HG03442 (cell line): ENCODE results near the gene MAB21L4.

Source experiments
- ATAC-seq: cut with Tn5 transposase; IDR thresholded peaks from one replicate; pipeline ENCODE4 v1.9.1; 2021; ENCODE audit warnings: mild to moderate bottlenecking, moderate library complexity; ENCODE audit not compliant: unreplicated experiment

Gene MAB21L4

DNA sequence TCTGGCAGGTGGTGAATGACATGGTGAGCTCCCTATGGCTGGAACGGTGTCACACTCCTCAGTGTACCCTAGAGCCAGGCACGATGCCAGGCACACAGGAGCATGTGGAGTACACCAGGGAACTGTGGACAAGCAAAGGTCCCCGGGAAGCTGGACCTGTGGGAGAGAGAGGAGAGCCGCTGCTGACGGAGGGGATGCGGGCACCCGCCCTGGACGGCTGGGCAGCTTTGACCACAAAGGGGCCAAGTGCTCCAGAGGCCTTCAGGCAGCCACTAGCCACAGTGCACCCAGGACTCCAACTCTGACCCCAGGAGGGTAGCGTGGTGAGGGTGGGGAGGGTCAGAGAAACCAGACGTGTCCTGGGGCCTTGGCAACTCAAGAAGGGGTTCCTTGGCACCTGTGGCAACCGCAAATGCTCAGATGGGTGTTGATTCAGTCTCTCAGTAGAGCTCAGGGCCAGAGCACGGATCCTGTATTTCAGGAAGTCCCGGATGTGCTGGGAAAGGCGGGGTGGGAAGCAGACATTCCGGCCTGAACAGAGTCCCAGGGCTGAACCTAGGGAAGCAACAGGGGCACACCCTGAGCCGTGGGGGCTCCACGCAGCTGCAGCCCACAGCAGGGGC is 2.3 kb upstream of the MAB21L4 start:
- no peak for ATAC-seq

DNA sequence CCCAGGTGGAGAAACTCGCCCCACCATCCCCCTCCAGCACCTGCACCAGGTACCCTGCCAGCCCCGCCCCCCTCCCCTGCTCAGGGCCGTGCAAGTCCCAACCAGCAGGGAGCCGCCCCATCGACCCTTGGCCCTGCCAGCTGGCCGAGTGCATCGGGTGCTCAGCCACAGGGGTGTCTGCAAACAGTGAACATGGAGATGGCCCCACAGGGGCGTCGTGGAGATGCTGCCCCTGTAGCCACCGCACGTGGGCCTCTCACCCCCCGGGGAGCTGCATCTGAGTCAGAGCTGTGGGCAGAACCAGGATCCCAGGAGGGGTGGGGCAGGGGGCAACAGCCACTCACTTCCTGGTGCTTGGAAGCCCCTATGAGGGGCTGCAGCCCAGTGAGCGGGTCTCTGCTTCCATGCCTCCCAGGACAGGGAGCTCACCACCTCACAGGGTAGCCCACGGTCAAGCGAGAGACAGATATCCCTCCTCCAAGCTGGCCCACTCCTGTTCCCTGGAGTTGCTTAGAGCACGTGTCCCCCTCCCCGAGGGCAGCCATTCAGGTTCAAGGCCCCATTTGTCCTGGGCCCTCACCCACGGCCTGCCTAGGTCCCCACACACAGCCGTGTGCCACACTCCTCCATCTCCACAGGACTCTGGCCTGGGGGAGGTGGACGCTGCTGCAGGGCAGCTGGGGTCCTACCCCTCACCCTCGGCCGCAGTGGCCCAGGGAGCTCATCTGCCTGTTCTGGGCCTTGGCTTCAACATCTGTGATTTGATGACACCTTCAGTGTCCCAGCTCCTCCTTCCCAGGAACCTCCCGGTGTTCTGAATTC is 1.1 kb upstream of the MAB21L4 start:
- no peak for ATAC-seq

DNA sequence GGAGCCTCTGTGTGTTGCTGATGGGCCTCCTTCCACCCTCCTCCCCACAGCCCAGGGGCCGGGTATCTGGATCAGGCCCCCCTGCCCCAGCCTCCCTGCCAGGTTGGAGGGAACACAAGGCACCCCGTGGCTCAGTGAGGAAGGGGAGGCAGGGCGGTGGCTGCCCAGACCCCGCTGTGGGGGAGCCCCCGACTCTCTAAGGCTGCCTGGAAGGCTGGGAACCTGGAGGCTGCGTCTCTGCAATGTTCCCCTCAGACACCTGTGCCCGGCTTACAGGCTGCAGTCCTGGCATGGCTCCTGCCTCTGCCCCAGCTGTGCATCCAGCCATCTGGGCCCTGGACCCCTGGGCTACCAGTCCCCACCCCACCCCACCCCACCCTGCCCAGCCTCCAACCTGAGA is 438 bp upstream of the MAB21L4 start:
- no peak for ATAC-seq

DNA sequence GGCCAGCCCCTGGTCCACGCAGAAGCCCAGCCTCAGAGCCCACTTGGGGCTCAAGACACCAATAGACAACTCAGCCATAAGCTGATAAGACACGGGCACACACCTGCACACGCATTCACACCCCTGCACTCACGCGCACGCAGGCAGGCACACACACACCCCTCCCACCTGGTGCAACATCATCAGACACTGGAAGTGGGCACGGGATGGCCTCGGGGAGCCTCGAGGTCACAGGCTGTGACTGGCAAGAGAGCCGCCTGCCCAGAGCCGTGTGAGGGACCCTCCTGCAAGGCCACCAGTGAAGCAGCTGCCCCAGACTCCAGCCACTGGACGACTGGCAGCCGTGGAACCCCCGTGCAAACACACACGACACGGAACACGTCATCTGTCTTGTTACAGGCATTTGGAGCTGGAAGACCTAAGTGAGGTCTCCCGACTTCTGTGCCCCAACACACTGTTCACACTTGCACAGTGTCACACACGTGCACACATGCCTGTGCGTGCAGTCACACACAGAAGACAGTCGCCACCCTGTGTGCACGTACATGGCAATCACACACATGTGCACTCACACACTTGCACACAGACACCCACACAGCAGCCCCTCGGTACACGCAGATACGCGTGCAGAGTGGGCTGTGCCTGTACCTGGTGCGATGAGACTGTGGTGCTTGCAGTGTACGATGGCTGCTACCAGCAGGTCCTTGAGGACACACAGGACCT is 959 bp downstream of the MAB21L4 start:
- no peak for ATAC-seq

DNA sequence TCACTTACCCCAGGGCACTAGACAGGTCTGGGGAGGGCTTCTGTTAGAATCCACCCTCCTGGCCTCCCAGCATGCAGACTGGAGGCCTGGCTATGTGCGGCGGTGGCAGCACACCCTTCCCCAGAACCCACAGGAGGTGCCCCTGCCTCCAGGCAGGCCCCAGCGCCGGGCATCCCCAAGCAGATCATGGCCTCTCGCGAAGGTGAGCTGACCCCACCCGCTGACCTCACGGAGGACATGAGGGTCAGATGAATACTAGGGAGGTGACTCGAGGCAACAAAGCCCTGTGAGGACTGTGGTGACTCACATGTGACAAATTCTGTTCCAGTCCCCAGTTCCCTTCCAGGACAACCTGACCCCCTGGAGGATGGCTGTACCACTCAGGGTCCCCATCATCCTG is 1.9 kb downstream of the MAB21L4 start:
- no peak for ATAC-seq

DNA sequence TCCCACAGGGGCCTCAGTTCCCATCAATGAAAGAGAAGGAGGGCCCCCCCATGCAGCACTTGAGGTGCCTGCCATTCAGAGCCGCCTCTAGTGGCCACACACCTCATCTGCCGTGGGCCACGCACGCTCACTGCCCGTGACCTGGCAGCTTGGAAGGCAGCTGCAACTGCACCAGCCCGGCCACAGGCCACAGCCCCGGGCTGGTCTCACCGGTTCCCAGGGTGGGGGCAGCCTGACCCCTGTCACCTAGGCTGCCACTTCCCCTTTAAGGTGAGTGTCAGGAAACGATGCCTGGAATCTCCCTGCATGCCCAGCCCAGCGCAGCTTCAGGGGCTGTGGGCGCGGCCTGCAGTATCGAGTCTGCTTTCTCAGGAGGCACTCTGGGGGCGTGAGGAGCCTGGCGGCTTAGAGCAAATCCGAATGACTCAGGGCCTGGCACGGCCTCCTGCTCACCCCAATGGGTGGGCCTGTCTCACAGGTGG is 2.6 kb downstream of the MAB21L4 start:
- ATAC-seq, result no peak

DNA sequence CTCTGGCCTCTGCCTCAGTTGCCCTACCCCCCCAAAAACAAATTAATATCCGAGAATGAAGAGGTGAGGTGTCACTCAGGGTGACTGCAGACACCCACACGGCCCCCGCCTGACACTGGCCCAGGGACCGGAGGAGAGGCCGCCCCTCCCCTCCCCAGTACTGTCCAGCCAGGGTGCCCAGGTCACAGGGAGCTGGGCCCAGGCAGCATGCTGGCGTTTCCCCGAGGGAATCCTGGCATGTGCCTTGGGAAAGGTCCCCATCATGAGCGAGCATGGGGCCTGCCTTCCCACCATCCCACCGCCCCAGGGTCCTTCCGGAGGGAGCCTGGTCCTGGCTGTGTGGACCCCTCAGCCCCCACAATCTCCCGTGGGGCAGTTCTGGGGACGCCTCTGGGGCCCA is 3.0 kb downstream of the MAB21L4 start:
- ATAC-seq, result no peak

DNA sequence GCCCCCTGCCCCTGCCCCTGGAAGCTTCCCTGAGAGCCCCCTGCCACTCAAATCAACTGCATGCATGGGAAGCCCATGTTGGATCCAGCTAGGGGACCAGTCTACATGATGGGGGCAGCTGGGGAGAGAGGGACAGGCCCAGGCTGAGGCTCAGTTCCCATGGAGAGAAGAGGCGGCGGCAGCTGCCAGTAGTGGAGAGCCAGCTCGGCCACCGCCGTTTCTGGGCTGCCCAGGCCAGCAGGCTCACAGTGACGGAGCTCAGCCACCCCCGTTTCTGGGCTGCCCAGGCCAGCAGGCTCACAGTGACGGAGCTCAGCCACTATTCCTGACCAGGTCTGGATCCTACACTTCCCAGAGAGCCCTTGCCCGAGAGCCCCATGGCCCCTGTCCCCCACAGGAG is 3.6 kb downstream of the MAB21L4 start:
- no peak for ATAC-seq

DNA sequence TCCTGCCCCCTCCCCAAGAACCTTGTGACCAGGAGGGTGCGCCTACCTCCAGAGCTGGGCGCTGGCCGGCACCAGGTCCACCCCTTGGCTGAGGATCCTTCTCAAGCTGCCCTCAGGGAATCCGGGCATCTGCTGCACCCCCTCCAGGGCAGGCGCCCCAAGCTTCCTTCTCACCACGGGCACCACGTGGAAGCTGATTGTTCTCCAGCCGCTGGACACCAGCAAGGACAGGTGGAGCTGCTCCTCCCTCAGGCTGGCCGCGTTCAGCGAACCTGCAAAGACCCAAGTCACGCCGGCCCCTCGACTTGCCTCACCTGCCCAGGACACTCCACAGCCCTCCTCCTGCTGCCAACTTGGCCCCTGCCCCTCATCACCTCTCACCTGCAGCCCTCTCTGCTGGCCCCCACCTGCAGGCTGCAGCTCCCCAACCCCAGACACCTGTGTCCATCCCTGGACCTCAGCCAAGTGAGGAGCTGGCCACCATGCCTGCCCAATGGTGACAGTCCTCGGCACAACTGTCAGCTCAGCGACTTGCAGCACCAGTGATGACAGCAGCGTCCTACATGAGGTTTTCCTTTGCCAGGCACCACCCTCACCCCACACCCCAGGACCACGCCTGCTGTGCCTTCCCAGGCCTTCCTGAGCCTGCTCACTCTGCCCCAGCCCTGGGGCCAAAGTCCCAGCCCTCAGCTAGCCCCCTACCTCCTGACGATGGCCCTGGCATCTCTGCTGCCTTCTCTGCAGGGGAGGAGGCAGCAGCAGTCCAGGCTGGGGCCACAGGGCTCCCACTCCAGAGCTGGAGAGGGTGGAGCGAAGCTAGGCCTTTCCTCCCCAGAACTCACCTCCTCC is 4.2 kb downstream of the MAB21L4 start:
- no peak for ATAC-seq

DNA sequence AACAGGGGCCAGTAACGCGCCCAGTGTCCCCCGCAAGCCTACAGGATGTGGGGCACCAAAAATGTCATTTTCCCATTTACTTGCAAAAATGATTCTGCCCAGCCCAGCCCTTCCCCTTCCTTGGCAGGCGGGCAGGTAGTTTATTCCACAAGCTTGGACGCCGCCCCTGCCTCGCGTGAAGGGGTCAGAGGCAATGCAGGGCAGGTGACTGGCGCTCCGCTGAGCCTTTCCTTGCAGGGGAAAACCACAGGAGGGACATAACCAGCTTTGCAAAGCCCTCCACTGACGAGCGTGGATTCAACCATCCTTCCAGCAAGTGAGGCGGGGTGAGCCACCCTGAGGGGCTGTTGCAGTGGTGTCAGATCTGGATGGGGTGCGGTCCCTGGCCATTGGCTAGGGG is 5.3 kb downstream of the MAB21L4 start:
- no peak for ATAC-seq

DNA sequence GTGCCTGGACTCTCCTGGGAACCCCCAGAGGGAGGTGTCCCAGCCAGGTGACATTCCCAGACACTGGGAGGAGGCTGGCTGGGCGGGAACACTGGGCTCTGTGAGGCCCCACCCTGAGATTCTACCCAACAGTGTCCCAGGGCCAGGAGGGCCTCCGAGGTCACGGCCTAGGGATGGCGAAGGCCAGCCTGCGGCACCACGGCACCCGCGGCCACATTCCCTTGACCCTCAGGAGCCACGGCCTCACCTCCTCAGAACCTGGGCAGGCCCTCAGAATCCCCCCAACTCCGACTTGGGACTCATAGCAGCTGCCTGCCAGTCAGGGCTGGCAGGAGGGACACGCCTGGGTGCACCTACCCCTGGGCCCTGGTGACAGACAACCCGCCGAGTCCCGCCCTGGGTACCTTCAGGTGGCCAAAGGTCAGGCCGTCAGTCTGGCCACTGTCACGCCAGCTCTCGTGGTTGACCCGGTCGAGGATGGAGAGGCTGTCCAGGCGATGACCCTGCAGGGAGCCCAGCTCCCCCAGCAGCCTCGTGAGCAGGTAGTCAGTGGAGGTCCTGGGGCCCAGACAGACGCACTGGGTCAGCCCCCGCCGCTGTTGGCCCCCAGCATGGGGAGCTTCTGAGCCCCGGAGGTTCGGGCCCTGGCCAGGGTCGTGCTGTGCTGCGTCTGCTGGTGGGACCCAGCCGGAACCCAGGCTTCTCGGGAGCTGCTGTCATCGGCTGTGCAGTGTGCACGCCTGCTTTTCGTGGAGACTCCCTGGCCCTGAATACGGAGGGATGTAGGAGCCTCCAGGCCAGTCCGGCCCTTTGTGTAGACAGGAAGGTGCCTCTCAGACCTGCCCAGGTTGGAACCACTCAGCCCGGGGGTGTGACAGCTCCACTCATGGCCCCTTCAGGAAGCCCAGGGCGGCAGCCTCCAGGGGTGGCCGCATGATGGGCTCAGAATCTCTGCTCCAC is 6.1 kb downstream of the MAB21L4 start:
- no peak for ATAC-seq

DNA sequence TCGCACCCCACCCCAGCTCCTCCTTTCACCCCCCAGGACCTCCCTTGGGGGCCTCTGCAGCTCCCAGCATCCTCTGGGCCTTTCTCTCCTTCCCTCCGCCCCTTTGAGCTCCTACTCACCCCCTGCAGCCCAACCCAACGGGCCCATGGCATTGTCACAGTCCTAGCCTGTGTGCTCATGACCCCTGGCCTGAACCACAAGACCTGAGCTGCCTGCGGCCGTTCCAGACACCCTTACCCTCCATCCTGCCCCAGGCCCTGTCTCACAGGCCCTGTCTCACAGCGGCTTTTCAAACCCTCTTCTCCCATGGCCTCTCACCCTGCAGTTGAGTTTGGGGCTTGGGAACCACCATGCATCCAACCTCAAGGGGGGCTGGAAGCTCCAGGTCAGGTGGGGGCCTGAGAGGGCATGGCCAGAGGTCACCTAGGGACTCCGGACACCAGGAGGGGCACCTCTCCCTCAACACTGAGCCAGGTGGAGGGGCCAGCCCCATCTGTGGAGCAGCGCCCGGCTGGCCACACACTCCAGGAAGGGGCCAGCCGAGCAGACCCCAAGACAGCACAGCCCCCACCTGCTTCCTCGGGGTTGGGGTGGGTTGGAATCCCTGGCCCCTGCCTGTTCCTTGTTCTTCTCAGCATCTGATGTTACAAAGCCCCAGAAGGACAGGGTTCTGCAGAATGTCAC is 6.9 kb downstream of the MAB21L4 start:
- ATAC-seq, result no peak

DNA sequence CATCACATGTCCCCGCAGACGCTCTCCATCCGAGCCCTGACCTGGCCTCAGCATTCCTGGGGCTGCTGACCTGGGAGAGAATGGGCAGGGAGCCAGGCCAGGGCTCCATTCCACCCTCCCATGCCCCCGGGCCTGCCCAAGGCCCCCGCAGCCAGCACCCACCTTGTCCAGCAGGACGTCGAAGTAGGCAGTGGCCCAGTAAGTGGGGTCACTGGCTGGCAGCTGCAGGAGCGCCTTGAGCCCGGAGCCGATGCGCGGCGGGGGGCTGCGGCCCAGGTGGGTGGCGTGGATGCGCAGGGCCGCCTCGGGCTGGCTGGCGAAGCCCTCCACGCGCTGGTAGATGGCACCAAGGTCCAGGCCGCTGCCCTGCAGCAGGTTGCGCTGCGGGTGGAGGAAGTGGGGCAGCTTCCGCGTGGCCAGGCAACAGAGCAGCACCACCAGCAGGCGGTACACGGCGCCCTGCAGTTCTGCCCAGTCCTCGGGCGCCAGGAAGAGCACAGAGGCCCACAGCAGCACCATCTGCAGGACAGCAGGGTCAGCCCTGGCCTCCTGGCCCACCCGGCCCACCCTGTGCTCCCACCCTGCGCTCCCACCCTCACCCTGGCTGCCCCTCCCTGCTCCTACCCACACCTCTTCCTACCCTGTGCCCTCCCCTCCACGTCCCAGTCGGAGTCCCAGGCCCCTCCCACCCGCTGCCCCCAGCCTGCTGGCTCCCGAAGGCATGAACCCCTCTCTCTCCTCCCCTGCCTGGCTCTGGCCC is 7.6 kb downstream of the MAB21L4 start:
- ATAC-seq, result no peak

DNA sequence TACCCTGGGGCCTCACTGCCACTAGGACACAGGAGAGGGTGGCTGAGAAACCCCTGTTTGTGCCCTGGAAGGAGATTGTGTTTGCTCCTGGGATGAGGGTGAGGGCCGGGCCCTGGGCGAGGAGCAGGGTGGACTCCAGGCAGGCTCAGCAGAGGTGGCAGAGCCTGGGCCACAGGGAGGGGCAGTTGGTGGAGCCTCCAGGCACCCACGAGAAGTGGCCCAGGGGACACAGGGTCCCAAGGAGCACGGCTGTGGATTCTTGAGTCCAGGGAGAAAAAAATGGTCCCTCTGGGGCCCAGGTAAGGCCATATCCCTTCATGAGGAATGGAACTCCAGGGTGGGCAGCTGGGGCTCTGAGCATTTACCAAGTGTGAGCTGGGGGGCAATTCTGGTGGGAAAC is 8.3 kb downstream of the MAB21L4 start:
- ATAC-seq, result no peak

DNA sequence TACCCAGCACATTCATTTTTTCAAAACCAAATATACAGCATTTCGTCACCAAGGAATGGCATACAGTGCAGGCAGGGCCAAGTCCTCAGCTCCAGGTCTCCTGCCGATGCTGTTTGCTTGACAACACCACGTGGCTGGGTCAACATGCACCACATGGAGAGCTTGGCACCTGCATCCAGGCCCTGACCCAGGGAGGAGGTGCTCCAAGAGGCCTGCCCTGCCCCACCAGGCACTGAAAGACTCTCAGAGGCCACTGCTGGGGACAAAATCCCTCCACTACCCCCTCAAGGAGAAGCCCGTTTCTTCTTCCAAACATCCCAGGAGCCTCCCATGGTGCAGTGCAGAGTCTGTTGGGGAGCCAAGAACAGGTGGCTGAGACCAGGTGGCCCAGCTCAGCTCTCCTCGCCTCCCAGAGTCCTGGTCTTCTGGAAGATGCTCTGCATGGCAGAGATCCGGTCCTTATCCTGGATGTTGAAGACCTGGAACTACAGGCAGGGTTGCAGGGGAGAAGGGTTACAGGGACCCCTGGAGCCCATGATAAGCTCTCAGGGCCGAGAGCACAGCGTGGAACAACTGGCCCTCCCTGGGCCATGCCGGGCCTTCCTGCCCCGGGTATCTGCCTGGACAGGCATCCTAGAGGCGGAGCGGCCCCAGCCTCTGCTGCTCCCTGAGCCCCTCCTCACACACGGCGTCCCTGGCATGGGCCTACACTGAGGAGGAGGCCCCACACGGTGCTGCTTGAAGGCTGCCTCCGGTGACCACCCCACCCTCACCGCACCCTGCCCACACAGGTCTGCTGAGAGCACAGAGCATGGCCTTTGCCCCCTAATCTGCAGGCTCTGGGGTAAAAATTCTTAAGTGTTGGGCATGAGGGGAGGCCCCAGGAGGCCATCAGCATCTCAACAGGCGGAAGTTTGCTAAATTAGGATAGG is 9.0 kb downstream of the MAB21L4 start:
- ATAC-seq, result no peak

DNA sequence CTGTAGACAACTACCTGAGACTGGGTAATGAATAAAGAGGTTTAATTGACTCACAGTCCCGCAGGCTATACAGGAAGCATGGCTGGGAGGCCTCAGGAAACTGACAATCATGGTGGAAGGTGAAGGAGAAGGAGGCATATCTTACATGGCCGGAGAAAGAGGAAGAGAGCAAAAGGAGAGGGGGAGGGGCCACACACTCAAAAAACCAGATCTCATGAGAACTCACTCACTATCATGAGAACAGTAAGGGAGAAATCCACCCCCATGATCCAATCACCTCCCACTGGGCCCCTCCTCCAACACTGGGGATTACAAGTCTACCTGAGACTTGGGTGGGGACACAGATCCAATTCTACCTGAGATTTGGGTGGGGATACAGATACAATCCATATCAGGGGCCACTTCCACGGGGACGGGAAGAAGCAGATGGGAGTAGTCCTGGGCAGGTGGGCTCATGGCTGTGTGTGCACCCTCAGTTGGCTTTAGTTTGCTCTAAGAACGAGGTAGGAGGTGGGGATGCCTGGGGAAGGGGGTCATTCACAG is 9.9 kb downstream of the MAB21L4 start:
- no peak for ATAC-seq

DNA sequence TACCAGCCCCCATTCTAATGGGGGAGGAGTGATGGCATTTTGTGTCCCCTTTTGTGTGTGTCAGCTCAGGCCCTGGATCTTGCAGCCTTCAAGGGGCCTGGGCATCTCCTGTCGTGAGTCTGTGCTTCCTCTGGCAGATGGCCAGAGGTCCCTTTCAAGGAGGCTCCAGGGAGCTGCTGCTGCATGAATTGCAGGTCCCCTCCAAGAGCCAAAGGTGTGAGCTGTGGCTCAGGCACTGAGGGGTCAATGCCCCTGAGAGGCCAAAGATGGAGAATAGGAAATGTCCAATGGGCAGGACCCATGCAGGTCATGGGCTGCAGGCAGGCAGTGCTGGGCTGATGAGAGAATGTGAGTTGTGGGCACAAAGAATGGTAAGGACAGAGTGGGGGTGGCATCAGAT is 10.4 kb downstream of the MAB21L4 start:
- ATAC-seq, result no peak
